Vagina (tissue), 2 donors: ENCODE measurements around the gene STARD4.

Experiments used
- CTCF ChIP-seq, 3 experiments: fragments of 450-650 bp in 2 of 3; fragments of 200-600 bp in 1 of 3; sonication (generic) in 1 of 3; IDR thresholded peaks; one replicate each; pipeline ENCODE4 v1.5.1; 2017 to 2019; ENCODE audit warnings: antibody characterized with exemption in 3 of 3, mild to moderate bottlenecking in 2 of 3, moderate library complexity in 2 of 3
- POLR2A ChIP-seq, 2 donors: fragments of 450-650 bp; IDR thresholded peaks; one replicate each; pipeline ENCODE4 v1.6.1; 2017; ENCODE audit warnings: antibody characterized with exemption in 2 of 2, mild to moderate bottlenecking in 2 of 2, moderate library complexity in 2 of 2

GRCh38 chr5:111495159-111495558 is 17.2 kb downstream of the STARD4 start:
- TF ChIP-seq CTCF (IDR thresholded peaks at IDR 0.05) (no peak), POLR2A (IDR thresholded peaks at IDR 0.05) (no peak)
